Uterus (tissue), 4 donors: ENCODE data around the gene PPFIBP2. TPM values are rescaled to one million over a fixed set of nuclear protein-coding genes. Genes with fewer than 3 reads are reported as not detected.

Source experiments
- DNase-seq, 2 donors: peaks; one replicate each; pipeline ENCODE4 v3.0.0-alpha.2; 2019 to 2020
- H3K27ac ChIP-seq, 2 donors: fragments of 200-600 bp; sonication (generic); 1 replicate in 1 of 2; 2 replicates in 1 of 2; pipeline ENCODE4 v1.5.1; 2016 to 2018
- H3K27me3 ChIP-seq, 2 donors: fragments of 200-600 bp; sonication (generic); one replicate each; pipeline ENCODE4 v1.5.1; 2018 to 2019; ENCODE audit warnings: control low read depth in 1 of 2
- H3K36me3 ChIP-seq, 2 donors: fragments of 200-600 bp; sonication (generic); one replicate each; pipeline ENCODE4 v1.5.1; 2019; ENCODE audit warnings: control low read depth in 1 of 2
- H3K4me1 ChIP-seq, 2 donors: fragments of 200-600 bp; sonication (generic); one replicate each; pipeline ENCODE4 v1.5.1; 2018 to 2019; ENCODE audit warnings: control low read depth in 1 of 2
- H3K4me3 ChIP-seq, 2 donors: fragments of 200-600 bp; sonication (generic); 1 replicate in 1 of 2; 2 replicates in 1 of 2; pipeline ENCODE4 v1.5.1; 2018 to 2019; ENCODE audit warnings: mild to moderate bottlenecking in 1 of 2
- H3K9me3 ChIP-seq, 2 donors: fragments of 200-600 bp; sonication (generic); one replicate each; pipeline ENCODE4 v1.5.1; 2019; ENCODE audit warnings: control low read depth in 1 of 2
- CTCF ChIP-seq, 4 experiments: fragments of 200-600 bp in 2 of 4; fragments of 450-650 bp in 2 of 4; sonication (generic) in 2 of 4; IDR thresholded peaks; one replicate each; pipeline ENCODE4 v1.5.1; 2016 to 2019; ENCODE audit warnings: antibody characterized with exemption in 4 of 4, mild to moderate bottlenecking in 2 of 4, moderate library complexity in 1 of 4
- POLR2A ChIP-seq, 2 donors: fragments of 450-650 bp; IDR thresholded peaks; one replicate each; pipeline ENCODE4 v1.6.1; 2016; ENCODE audit warnings: antibody characterized with exemption in 2 of 2, mild to moderate bottlenecking in 1 of 2, moderate library complexity in 1 of 2
- intact Hi-C: fragments of 100-400 bp; cut with DNase I; formaldehyde crosslinking; loops from one replicate; pipeline ENCODE4 v1.15.1; 2023; ENCODE audit warnings: low total_unique reads
- total RNA-seq, 4 donors: library from RNA; depleted of rRNA in 3 of 4; stranded (reverse); fragments of >200 nt in 3 of 4; gene quantifications; one replicate each; pipeline versions ENCODE4 v1.1.0 to v1.2.4, GENCODE V29; 2014 to 2023
- donor health status: DM: yes; HTN: yes; CAD: no.

The PPFIBP2 gene
- total RNA-seq, 4 donors from 2014 or later = 2.1 to 36.2 (median 15.2) TPM

GRCh38 chr11:7540830-7541555, 27.2 kb downstream of the PPFIBP2 start:
- intact Hi-C loops = no loop called here
- Histone ChIP-seq H3K36me3 (no peaks in the 10 kb centered on the region), H3K27me3 (no peaks in the 10 kb centered on the region), H3K9me3 (no peaks in the 10 kb centered on the region), H3K27ac (no peak overlapping the region), H3K4me1 (no peaks in the 10 kb centered on the region), H3K4me3 (no peak overlapping the region)
- TF ChIP-seq POLR2A (IDR thresholded peaks at IDR 0.05) (no peak), CTCF (IDR thresholded peaks at IDR 0.05) (no peak)
- DNase-seq = no peak

DNA sequence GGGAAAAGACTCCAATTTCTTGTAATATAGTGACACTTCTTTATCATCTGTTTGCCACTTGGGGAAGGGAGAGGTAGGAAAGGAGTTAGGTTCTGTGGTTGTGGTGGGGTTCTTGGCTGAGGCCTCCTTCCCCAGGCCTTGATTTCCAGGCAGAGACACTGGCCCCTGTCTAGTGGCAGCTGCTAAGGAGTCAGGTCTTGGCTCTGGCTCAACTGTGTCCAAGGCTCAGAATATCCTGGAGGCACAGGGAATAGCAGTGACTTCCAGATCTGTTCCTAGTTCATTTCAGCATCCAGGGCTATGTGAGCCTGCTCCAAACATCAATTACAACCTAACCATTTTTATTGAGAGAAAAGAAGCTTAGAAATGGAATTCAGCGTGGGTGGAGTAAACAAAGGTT, 29.5 kb downstream of the PPFIBP2 start:
- DNase-seq = no peak
- no peaks in the 10 kb centered on the region for H3K36me3 ChIP-seq
- no peaks in the 10 kb centered on the region for H3K27me3 ChIP-seq
- H3K9me3 ChIP-seq = no peaks in the 10 kb centered on the region
- H3K27ac ChIP-seq = no peak overlapping the region
- no peak overlapping the region for H3K4me3 ChIP-seq
- no peaks in the 10 kb centered on the region for H3K4me1 ChIP-seq
- intact Hi-C loops = no loop called here
- no peak for TF ChIP-seq POLR2A (IDR thresholded peaks at IDR 0.05)
- TF ChIP-seq CTCF (IDR thresholded peaks at IDR 0.05) = no peak

DNA sequence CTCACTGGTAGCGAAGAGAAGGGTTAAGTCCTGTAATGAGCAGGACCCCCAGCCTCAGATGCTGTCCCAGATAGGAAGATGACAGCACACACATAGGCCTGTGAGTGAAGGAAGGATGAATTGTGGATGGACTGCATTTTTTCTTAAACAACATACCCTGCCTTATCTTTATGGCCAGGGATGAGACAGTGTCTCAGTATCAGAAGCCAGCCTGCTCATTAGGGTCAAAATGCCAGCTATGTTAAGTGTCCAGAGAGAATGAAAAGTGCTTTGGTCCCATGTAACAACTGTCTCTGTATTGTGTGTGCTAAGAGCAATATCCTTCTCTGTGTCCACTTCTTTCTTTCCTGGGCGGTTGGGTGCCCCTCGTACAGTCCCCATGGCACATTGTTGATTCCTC, 30.2 kb downstream of the PPFIBP2 start:
- Histone ChIP-seq H3K27ac (no peak overlapping the region), H3K27me3 (no peaks in the 10 kb centered on the region), H3K9me3 (no peaks in the 10 kb centered on the region), H3K36me3 (no peaks in the 10 kb centered on the region), H3K4me3 (no peak overlapping the region), H3K4me1 (no peaks in the 10 kb centered on the region)
- intact Hi-C loops = no loop called here
- no peak for DNase-seq
- no peak for TF ChIP-seq POLR2A (IDR thresholded peaks at IDR 0.05)
- no peak for TF ChIP-seq CTCF (IDR thresholded peaks at IDR 0.05)

GRCh38 chr11:7545611-7546010, 31.8 kb downstream of the PPFIBP2 start:
- intact Hi-C loops = no loop called here
- Histone ChIP-seq H3K9me3 (no peaks in the 10 kb centered on the region), H3K4me3 (no peak overlapping the region), H3K27ac (no peak overlapping the region), H3K4me1 (no peaks in the 10 kb centered on the region), H3K27me3 (no peaks in the 10 kb centered on the region), H3K36me3 (no peaks in the 10 kb centered on the region)
- TF ChIP-seq CTCF (IDR thresholded peaks at IDR 0.05) (no peak), POLR2A (IDR thresholded peaks at IDR 0.05) (no peak)
- DNase-seq = no peak

DNA sequence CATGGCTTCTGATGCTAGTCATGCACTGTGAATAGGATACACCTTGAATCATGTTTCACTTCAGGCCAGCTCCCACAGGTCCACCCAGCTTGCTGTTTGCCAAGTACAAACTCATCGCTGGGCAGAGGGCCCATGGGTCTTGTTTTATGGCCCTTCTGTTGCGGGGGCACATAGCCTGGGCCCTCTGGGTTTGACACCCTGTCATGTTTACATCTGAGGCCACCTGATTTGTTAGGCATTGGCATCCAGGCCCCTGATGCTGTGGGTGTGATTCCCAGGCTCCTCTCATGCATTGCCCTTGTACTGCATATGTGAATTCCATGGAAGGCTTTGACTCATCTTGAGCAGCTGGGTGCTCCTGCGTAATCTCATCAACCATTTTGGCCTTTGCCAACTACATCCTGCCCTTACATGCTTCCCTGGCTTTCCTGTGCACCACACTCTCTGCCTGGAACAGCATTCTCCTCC, 32.6 kb downstream of the PPFIBP2 start:
- H3K4me3 ChIP-seq = no peak overlapping the region
- TF ChIP-seq POLR2A (IDR thresholded peaks at IDR 0.05) = no peak
- TF ChIP-seq CTCF (IDR thresholded peaks at IDR 0.05) = no peak

More for the DNA sequence above, 32.6 kb downstream of the PPFIBP2 start:
- Histone ChIP-seq H3K4me1 (no peaks in the 10 kb centered on the region), H3K36me3 (no peaks in the 10 kb centered on the region), H3K9me3 (no peaks in the 10 kb centered on the region), H3K27me3 (no peaks in the 10 kb centered on the region), H3K27ac (peak overlapping the region; percentile 7 to 26)
- intact Hi-C loops = no loop called here
- DNase-seq = peak; percentile 24 to 44
